Measurements from ENCODE around the gene FAM193A.
"Not testable (repeated sequence)": the region's sequence is repeated elsewhere in the genome, so short reads cannot be mapped to it uniquely, and the experiment has no call there.

The FAM193A gene

DNA sequence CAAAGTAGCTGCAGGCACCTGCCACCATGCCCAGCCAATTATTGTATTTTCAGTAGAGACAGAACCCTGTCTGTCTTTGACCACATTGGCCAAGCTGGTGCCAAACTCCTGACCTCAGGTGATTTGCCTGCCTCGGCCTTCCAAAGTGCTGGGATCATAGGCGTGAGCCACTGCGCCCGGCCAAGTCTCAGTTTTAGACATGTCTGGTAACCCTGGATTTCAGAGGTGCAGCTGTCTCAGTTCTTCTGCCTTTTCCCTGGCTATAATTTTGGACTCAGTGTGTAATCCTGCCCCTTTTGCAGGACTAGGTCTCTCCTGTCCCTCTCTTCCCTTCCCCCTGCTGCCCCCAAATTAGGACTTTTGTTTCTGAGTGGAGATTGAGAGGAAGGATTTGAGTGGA is 46.6 kb downstream of the FAM193A start:
- no peak for DNase-seq

DNA sequence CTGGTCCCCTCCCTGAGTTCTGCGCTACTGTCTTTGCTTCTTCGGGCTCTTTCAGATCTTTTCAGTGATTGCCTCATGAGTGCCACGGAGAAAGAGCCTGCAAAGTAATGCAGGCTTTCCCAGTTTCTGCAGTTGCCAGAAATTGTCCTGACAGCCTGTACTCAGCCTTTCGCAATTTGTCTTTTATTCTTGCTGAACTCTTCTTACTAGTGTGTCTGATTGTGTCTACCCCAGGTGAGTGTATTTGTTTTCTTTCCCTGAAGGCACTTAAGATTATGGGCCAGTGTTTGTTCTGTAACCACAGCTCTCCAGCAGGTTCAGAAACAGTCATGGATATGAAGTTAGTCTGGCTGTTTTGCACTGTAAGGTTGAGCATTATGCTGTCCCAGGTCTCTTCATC is 47.1 kb downstream of the FAM193A start:
- DNase-seq: no peak

DNA sequence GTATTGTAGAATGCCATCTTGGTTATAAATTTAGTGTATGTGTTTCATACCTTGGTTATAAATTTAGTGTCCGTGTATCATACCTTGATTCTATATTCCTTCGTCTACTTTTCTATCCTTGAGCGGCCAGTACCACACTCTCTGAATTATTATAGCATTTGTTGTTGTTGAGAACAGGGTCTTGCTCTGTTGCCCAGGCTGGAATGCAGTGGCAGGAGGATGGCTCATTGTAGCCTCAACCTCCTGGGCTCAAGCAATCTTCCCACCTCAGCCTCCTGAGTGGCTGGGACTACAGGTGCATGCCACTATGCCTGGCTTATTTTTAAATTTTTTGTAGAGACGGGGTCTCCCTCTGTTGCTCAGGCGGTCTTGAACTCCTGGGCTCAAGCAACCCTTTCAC is 50.1 kb downstream of the FAM193A start:
- DNase-seq: no peak

DNA sequence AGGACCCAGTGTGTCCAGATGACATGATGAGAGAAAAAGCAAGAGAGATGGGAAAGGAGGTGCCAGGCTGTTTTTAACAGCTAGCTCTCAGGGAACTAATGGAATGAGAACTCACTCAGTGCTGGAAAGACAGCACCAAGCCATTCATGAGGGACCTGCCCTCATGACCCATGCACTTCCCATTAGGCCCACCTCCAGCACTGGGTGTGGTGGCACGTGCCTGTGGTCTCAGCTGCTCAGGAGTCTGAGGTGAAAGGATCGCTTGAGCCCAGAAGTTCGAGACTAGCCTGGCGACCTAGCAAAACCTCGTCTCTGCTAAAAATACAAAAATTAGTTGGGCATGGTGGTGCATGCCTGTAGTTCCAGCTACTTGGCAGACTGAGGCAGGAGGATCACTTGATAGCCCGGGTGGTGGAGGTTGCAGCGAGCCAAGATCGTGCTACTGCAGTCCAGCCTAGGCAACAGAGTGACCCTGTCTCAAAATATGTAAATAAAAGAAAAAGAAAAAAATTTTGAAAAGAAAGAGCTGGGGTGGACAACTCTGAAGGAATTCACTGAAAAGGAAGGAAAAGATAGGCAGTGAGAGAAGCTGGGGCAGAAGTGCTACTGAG is 50.9 kb downstream of the FAM193A start:
- DNase-seq: no peak

DNA sequence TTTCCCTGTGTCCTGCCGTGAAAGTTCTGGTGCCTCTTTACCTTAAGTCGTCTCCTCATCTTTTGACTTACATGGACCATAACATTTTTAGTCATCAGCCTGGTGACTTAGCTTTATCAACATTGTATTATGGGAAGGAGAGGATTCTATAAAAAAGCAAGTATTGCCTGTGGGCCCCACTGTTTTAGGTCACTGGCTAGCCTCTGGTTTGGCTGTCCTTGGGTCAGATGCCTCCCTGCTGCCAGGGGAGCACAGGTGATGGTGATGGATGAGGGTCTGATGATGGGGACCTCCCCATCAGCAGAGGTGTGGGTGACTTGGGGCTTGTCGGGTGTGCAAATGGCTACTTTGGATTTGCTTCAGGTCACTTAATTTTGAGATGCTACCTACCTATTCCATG is 51.8 kb downstream of the FAM193A start:
- DNase-seq: no peak

DNA sequence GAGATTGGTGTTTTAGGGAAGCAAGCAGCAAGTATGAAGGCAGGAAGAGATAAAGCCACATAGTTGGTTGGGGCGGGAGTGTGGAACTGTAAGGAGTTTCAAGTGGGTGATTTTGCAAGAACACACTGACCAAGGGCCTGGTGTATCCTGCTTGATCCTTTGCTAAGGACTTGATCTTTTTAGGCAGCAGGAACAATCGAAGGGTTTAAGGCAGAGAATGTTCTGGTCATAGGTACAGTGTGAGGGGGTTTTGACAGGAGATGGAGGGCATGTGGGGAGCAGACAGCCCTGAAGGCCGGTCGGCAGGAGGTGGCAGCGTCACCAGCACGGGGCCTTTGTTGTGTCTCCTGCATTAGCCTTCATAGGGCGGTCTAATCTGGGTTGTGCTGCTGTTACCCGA is 54.7 kb downstream of the FAM193A start:
- DNase-seq: no peak

DNA sequence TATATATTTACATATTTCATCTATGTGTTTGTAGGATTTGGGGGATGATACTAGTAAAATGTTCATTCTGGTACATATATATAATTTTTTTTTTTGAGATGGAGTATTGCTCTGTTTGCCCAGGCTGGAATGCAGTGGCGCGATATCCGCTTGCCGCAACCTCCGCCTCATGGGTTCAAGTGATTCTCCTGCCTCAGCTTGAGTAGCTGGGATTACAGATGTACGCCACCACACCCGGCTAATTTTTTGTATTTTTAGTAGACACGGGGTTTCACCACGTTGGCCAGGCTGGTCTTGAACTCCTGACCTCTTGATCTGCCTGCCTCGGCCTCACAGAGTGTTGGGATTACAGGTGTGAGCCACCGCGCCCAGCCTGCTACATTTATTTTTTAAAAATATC is 55.6 kb downstream of the FAM193A start:
- DNase-seq: not testable (repeated sequence)

DNA sequence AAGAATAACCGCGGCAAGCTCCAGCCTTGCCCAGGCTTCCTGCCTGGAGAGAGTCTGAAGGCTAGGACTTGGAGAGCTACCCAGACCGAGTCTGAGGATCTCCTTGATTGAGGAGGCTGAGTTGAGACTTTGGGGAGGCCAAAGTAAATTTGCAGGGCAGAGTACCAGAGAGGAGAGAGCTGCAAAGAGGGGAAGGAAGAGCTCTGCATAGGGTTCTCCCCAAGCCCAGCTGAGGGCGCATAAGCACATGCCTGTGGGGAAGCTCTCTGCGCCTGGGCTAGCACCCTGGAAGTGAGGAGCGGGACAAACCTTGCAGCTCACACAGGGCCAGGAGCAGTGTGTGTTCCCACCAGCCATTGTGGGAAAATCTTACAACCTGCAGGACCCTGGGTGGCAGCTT is 56.1 kb downstream of the FAM193A start:
- DNase-seq: no peak

DNA sequence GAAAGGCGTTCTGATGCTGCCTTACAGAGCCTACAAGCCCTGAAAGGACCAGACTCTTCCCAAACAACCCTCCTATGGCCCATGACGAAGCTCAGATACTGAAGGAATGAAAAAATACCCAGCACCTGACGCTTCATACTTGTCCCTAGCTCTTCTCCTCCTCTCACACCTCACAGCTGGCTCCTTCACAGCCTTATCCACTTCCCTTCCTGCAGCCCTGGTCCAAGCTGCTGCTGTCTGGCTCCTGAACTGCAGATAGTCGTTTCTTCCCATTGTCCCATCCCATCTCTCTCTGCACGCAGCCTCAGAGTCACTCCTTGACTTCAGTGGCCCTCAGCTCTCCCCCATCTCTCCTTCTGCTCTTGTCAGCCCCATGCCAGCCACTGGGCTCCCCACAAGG is 56.6 kb downstream of the FAM193A start:
- DNase-seq: no peak

DNA sequence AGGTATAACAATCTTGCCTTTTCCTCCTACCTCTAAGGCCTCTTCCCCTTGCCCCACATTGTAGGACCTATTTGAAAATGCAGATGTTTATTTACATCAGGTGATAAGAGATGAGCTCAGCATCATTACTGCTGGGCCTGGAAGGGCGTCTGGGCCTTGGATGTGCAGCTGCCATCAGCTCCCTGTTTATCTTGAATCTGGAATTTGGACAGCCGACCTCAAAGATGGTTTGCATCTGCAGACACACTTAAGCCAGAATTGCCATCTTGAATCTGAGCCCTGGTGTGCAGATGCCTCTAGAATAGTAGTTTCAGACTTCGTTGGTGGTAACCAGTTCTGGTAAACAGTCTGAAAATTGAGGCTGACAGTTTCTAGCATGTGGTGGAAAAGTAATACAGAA is 59.0 kb downstream of the FAM193A start:
- DNase-seq: no peak

DNA sequence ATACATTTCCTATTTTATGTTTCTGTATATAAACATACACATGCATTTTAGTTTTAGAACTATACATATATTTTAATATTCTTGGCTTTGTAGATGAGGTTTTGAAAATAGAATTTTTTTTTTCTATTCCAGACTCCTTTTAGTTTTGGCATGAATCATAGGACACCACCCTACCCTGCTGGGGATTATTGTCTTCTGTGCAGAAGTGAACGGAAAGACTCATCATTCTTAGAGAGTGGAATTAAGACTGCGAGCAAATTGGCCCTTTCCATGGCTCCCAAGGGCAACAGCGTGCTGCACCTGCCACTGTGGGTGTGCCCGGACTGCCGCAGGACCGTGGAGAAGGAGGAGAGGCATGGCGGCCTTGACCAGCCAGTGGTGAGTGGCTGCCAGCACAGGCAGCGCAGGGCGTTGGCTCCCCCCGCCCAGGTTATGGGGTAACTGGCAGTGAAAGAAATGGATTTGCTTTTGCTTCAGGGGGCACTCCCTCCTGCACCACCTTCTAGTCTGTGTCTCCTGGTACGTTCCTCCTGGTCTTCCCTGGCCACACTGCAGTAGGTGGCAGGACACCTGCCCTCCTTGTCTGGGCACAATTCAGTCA is 59.6 kb downstream of the FAM193A start:
- DNase-seq: no peak

DNA sequence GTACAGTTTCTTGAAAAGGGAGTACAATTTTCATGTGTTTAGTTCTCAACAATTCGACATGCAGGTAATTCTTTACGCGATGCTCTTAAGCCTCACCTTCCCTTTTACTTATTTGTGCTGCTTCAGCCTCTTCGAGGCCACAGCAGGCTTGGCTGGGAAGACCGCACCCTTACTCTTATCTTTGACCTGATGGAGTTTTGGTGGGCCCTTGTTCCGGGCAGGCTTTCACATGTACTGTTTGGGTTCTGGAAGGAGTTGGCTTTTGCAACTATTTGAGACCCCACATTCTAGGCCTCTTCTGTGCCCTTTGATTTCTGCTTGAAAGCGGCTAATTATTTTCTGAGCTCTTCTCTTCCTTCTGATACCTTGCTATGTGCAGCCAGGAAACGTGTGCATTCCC is 60.2 kb downstream of the FAM193A start:
- no peak for DNase-seq

DNA sequence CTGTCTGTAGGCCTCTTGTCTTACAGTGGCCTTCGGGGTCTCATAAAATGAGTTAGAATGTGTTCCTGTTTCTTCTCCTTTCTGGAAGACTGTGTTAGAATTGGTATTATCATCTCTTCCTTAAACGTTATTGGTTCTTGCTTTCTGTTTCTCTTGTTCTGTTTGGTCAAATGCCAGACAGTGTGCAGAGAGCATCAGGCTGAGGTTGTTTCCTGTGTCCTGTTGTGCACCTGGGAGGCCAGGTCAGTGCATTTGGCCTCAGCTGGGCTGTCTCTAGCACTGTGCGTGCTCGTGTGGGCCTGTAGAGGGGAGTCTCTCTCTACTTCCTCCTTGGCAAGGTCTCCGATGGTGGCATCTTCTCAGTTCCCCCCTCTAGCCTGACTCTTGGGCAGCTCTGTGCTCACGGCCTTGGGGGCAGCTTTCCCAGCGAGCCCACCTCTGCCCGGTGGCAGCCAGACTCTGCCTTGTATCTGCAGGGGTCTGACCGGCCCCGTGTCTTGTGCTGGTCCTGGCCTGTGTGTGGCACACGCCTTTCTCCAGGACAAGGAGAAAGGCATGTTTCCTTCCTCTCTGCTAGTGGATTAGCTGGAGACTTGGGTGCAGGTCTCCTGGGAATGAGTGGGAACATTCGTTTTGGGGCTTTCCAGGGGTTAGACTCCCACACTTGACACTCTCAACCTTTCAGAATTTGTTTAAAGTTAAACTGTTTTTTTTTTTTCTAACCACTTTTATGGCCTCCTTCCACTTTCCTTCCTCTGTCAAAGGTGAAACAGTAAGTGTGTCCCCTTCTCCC is 62.3 kb downstream of the FAM193A start:
- DNase-seq: no peak

DNA sequence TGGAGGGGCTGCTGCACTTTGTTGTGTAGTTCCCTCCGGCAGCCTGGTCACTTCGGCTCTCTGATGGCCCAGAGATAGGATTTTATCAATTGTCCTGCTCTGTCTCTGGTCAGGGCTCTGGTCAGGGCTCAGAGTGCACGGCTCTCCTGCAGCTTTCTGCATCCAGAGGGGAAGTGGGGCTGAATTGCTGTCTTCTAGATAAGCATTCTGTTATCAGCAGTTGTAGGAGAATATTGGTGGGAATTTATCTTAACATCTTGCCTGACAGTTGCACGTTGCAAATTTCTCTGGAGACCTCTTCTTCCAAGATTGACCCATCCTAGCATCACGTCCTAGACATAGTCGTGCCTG is 62.8 kb downstream of the FAM193A start:
- no peak for DNase-seq

DNA sequence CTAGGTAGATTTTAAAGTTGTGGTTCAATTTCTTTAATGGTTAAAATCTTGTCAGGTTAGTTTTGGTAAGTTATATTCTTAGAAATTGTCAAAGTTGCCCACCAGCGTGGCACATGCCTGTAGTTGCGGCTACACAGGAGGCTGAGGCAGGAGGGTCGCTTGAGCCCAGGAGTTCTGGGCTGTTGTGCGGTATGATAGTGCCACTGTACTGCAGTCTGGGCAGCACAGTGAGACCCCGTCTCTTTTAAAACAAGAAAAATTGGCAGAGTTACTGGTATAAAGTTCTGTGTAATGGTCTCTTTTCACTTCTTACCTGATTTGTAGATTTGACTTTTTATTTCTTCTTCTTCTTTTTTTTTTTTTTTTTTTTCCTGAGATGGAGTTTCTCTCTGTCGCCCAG is 64.4 kb downstream of the FAM193A start:
- DNase-seq: no peak

DNA sequence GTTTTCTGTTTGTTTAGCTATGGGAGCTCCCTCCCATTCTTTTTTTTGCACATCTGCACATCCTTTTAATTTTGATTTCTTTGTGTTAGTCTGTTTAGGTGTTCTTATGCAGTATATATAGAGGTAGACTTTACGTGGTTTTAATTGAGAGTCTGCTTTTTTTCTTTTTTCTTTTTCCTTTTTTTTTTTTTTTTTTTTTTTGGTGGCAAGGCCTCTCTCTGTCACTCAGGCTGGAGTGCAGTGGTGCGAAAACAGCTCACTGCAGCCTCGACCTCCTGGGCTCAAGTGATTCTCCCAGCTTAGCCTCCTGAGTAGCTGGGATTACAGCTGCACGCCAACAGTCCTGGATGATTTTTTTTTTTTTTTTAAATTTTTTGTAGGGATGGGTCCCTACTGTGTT is 68.2 kb downstream of the FAM193A start:
- DNase-seq: no peak

DNA sequence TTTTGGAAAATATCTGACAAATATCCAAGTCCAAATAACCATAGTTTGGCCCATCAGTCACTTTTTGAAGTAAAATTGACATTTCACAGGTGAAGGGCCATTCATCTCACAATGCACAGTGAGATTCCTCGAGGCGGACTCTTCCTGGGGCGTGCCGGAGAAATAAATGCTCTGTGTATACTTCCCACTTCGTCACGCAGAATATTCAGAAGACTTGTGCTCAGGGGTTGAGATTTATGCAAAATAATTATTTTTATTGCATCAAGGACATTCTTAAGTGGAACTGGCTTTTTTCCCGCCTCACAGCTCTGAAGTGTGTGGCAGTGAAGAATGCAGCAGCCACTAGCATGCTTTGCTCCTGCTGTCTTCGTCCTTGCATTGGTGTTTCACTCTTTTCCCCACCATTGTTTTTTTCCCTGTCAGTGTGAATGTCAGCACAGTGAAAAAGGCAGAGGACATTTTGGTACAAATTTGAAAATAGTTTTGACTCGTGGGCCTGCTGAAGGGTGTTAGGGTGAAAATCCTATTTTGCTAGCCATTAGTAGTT is 70.6 kb downstream of the FAM193A start:
- DNase-seq: no peak

DNA sequence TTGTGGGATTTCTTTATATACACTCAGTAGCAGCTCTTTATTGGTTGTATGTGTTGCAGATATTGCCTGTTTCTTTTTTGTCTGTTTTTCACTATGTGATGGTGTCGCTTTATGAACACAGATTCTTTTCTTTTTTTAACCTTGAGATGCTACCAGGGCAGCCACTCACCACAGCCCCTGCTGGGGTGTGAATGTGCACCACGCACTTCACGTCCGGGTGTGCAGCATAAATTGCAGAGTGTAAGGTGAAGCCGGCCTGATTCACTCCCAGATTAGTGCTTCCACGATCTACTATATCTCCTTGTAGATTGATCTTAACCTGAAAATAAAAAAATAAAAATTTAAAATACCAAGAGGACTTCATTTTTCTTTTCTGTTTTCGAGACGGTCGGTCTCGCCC is 71.4 kb downstream of the FAM193A start:
- DNase-seq: no peak

DNA sequence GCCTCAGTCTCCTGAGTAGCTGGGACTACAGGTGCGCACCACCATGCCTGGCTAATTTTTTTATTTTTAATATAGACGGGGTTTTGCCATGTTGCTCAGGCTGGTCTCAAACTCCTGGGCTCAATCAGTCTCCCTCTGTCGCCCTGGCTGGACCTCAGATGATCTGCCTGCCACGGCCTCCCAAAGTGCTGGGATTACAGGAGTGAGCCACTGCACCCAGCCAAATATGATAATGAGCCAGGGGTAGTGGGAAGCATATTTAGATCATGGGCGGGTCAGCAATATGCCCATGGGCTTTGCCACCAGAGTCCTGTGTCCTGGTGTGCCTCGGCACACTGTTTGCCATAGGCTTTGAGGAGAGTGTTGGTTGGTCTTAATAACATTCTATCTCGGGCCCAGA is 71.8 kb downstream of the FAM193A start:
- DNase-seq: no peak

DNA sequence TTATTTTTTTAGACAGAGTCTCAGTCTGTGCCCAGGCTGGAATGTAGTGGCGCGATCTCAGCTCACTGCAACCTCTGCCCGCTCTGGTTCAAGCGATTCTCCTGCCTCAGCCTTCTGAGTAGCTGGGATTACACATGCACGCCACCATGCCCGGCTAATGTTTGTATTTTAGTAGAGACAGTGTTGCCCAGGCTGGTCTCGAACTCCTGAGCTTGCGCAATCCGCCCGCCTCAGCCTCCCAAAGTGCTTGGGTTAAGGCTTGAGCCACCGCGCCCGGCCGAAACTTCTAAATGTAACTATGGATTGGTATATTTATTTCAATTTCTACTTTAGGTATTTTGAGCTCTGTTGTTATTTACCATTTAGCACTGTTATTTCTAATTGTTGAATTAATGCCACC is 79.4 kb downstream of the FAM193A start:
- DNase-seq: no peak

DNA sequence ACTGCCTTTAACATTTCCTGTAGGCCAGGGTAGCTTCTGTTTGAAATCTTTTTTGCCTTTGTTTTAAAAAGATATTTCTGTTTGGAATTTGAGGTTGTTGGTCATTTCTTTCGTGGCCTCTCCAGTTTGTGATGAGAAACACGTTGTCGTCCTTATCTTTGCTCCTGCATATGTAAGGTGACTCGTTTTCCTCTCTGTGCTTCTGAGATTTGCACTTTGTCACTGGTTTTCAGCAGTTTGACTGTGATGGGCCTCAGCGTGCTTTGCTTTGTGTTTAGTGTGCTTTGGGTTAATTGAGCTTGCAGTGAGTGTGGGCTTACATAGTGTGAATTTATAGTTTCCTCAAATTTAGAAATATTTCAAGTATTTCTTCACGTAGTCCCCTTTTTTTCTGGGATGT is 81.5 kb downstream of the FAM193A start:
- no peak for DNase-seq

DNA sequence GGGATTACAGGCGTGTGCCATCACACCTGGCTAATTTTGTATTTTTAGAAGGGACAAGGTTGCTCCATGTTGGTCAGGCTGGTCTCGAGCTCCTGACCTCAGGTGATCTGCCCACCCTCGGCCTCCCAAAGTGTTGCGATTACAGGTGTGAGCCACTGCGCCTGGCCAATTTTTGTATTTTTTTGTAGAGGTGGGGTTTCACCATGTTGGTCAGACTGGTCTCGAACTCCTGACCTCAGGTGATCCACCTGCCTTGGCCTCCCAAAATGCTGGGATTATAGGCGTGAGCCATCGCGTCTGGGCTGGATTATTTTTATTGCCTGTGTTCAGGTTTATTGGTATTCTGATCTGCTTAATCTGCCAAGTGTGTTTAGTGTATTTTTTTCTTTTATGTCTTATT is 82.3 kb downstream of the FAM193A start:
- DNase-seq: not testable (repeated sequence)

DNA sequence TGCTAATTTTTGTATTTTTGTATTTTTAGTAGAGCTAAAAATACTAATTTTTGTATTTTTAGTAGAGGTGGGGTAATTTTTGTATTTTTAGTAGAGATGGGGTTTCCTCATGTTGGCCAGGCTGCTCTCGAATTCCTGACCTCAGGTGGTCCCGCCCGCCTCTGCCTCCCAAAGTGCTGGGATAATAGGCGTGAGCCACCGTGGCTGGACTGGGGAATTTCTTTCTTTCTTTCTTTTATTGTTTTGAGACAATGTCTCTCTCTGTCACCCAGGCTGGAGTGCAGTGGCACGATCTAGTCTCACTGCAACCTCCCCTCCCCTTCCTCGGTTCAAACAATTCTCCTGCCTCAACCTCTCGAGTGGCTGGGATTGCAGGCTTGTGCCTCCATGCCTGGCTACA is 83.0 kb downstream of the FAM193A start:
- DNase-seq: no peak

DNA sequence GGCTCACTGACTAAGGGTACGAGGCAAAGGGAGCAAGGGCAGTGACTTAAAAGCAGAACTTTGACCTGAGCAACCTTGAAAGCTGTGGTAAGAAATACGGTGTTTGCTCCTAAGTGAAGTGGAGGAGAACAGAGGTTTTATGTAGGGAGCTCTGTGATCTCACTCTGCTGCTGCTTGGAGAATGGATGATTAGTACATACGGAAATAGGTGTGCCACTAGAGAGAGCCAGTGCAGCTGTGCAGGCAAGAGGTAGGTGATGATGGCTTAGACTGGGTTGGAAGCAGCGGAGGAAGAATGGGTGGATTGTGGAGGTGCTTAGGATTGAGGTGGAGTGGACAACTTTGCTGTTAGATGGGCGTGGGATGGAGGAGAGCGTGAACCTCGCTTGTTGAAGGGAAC is 85.0 kb downstream of the FAM193A start:
- no peak for DNase-seq
